Mammary epithelial cell (primary cell): ENCODE results near the gene BHLHE23.

ENCODE experiments used
- CTCF ChIP-seq, 2 donors: IDR thresholded peaks in 1 of 2; conservative IDR thresholded peaks in 1 of 2; 2 replicates each; pipeline ENCODE4 v1.5.1; 2011 to 2012; ENCODE audit warnings: inconsistent platforms in 2 of 2, low read length in 2 of 2, mild to moderate bottlenecking in 2 of 2, control low read depth in 1 of 2, low read depth in 1 of 2; ENCODE audit not compliant: insufficient read depth in 1 of 2; ENCODE audit errors: extremely low read depth in 1 of 2
- EZH2 ChIP-seq: IDR thresholded peaks from 2 replicates; pipeline ENCODE4 v1.6.1; 2012; ENCODE audit warnings: low read length, inconsistent platforms, borderline replicate concordance

DNA sequence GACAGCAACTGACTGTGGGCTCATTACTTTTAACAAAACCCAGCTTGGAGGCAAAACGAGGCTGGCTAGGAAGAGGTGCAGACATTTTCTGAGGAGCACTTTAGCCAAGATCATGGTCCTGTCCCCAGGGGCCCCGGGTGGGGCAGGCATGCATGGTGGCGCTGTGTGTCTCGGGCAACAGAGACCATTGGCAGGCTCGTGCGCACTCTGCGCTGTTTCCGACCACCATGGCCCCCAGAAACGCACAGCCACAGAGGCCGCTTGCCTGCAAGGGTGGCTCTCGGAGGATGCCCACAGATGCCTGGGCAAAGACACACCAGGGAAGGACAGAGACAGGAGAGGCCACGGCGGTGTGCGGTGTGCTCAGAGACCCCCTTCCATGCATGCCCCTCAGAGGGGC is 6.7 kb downstream of the BHLHE23 start:
- TF ChIP-seq CTCF (conservative IDR thresholded peaks at IDR 0.05 in 1 of 2, IDR thresholded peaks at IDR 0.05 in 1 of 2; ENCODE audit: extremely low read depth in 1 of 2, insufficient read depth in 1 of 2, low read depth in 1 of 2, low read length in 2 of 2) (no peak), EZH2 (no peak)
